ENCODE data around the gene KRT38. TPM values are rescaled to one million over a fixed set of nuclear protein-coding genes. Genes with fewer than 3 reads are reported as not detected.

The KRT38 gene
- total RNA-seq, 4 donors from 2014 or later: not detected

- Histone ChIP-seq H3K4me3 (no peak overlapping the region), H3K27me3 (no peaks in the 10 kb centered on the region), H3K36me3 (no peaks in the 10 kb centered on the region), H3K4me1 (peaks cover 0 to 5% (median 0%) of the 10 kb centered on the region in 4 donors), H3K9me3 (peaks cover 0 to 19% (median 2%) of the 10 kb centered on the region in 4 donors), H3K27ac (no peak overlapping the region)
- WGBS, 2 donors: 61 to 66% methylated on average over 7 of the region's 7 CpGs
- TF ChIP-seq EP300 (IDR thresholded peaks at IDR 0.05) (no peak), CTCF (IDR thresholded peaks at IDR 0.05) (no peak), POLR2A (IDR thresholded peaks at IDR 0.05) (no peak)
- DNase-seq (ENCODE audit: low spot score in 2 of 2): no peak
Observed at GRCh38 chr17:41390411-41390938, 50.3 kb downstream of the KRT38 start.

DNA sequence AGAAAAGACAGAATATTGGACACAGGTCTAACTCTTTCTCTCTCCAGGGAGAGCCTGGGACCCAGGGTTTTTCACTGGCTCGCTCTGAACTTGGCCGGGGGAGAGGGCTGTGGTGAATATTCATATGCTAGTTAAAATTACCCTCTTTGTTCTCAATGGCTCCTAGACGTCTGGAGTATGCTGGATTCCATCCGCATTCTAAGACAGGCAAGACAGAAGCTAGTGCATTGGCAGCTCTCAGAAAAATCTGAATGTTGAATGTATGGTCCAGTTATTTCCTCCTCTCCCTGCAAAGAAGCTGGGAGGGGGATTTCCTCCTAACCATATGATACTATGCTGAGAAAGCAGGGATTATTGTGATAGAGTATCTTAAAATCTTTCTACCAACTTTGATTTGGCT, 53.1 kb downstream of the KRT38 start:
- Histone ChIP-seq H3K4me3 (no peak overlapping the region), H3K9me3 (peaks cover 0 to 19% (median 2%) of the 10 kb centered on the region in 4 donors), H3K27me3 (no peaks in the 10 kb centered on the region), H3K4me1 (no peaks in the 10 kb centered on the region), H3K27ac (no peak overlapping the region), H3K36me3 (no peaks in the 10 kb centered on the region)
- no peak for TF ChIP-seq POLR2A (IDR thresholded peaks at IDR 0.05)
- TF ChIP-seq CTCF (IDR thresholded peaks at IDR 0.05): no peak
- TF ChIP-seq EP300 (IDR thresholded peaks at IDR 0.05): no peak
- WGBS, 2 donors: 41 to 59% methylated on average over 4 of the region's 4 CpGs
- DNase-seq (ENCODE audit: low spot score in 2 of 2): no peak

DNA sequence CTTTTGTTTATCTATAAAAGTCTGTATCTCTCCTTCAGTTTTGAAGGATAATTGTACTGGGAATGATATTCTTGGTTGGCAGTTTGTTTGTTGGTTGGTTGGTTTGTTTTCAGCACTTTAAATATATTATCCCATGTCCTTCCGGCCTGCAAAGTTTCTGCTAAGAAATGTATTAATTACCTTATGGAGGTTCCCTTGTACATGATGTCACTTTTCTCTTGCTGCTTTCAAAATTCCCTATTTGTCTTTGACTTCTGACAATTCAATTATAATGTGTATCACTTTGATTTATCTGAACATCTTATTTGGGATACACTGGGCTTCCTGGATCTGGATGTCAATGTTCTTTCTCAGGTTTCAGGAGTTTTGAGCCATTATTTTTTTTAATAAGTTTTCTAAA, 54.6 kb downstream of the KRT38 start:
- peaks cover 0 to 19% (median 2%) of the 10 kb centered on the region in 4 donors for H3K9me3 ChIP-seq
- WGBS, 2 donors: 93 to 95% methylated on average over 1 of the region's 1 CpG
- no peaks in the 10 kb centered on the region for H3K36me3 ChIP-seq
- TF ChIP-seq POLR2A (IDR thresholded peaks at IDR 0.05) (no peak), EP300 (IDR thresholded peaks at IDR 0.05) (no peak), CTCF (IDR thresholded peaks at IDR 0.05) (no peak)
- no peak overlapping the region for H3K27ac ChIP-seq
- no peaks in the 10 kb centered on the region for H3K4me1 ChIP-seq
- H3K27me3 ChIP-seq: no peaks in the 10 kb centered on the region
- no peak overlapping the region for H3K4me3 ChIP-seq
- DNase-seq (ENCODE audit: low spot score in 2 of 2): no peak

Small RNA genes within 50 kb of the gene (small RNA-seq; reads per million reads assigned to genes)
- gene RNU2-32P: 0.28 reads per million

Other genes with a start within 250 kb of the KRT38 start
- not detected for gene KRTAP9-2, start 214.3 kb downstream of the KRT38 start, total RNA-seq
- gene KRTAP9-3, start 208.5 kb downstream of the KRT38 start, total RNA-seq: not detected
- gene KRTAP9-8, start 203.0 kb downstream of the KRT38 start, total RNA-seq: not detected
- not detected for gene KRTAP9-4, start 191.3 kb downstream of the KRT38 start, total RNA-seq
- gene KRTAP9-9, start 185.6 kb downstream of the KRT38 start, total RNA-seq: not detected
- not detected for gene KRTAP9-6, start 175.6 kb downstream of the KRT38 start, total RNA-seq
- not detected for gene KRTAP9-7, start 165.3 kb downstream of the KRT38 start, total RNA-seq
- not detected for gene KRTAP29-1, start 138.1 kb downstream of the KRT38 start, total RNA-seq
- gene KRTAP16-1, start 131.7 kb downstream of the KRT38 start, total RNA-seq: not detected
- gene KRTAP17-1, start 125.3 kb downstream of the KRT38 start, total RNA-seq: not detected
- gene KRT33A, start 90.2 kb downstream of the KRT38 start, total RNA-seq: not detected
- gene KRT33B, start 71.2 kb downstream of the KRT38 start, total RNA-seq: not detected
- gene KRT34, start 58.7 kb downstream of the KRT38 start, total RNA-seq: not detected
- gene KRT31, start 43.4 kb downstream of the KRT38 start, total RNA-seq: not detected
- not detected for gene KRT37, start 16.4 kb downstream of the KRT38 start, total RNA-seq
- under 1 TPM in 1 of 4 donors, not detected in 3; 0.21 TPM for gene KRT32, start 26.4 kb upstream of the KRT38 start, total RNA-seq
- gene KRT35, start 40.2 kb upstream of the KRT38 start, total RNA-seq: not detected
- gene KRT36, start 48.9 kb upstream of the KRT38 start, total RNA-seq: under 1 TPM in 1 of 4 donors, not detected in 3; 0.42 TPM
- under 1 TPM in 1 of 4 donors, not detected in 3; 0.42 TPM for gene KRT13, start 64.6 kb upstream of the KRT38 start, total RNA-seq
- 1 to 10 TPM in 1 of 4 donors, under 1 TPM in 2, not detected in 1; 0.42 to 4.2 (median 0.78) TPM for gene KRT15, start 77.9 kb upstream of the KRT38 start, total RNA-seq
- gene KRT19, start 87.3 kb upstream of the KRT38 start, total RNA-seq: 1,000 to 10,000 TPM in 2 of 4 donors, 100 to 1,000 TPM in 1, 10 to 100 TPM in 1; 85.5 to 1,774 (median 1,323) TPM
- not detected for gene KRT9, start 131.1 kb upstream of the KRT38 start, total RNA-seq
- 10 to 100 TPM in 3 of 4 donors, 1 to 10 TPM in 1; 8.4 to 57.8 (median 34.0) TPM for gene KRT14, start 145.9 kb upstream of the KRT38 start, total RNA-seq
- gene KRT16, start 171.8 kb upstream of the KRT38 start, total RNA-seq: 10 to 100 TPM in 1 of 4 donors, 1 to 10 TPM in 2, not detected in 1; 2.4 to 12.6 (median 6.6) TPM
- 1 to 10 TPM in 1 of 4 donors, not detected in 3; 1.5 TPM for gene KRT17, start 183.6 kb upstream of the KRT38 start, total RNA-seq
- gene EIF1, start 247.9 kb upstream of the KRT38 start, total RNA-seq: 100 to 1,000 TPM; 172 to 458 (median 243) TPM

All from tibial nerve (tissue), 4 donors.